ENCODE results near the gene LY6G5C. TPM values are rescaled to one million over a fixed set of nuclear protein-coding genes. Genes with fewer than 3 reads are reported as not detected.
A peak's percentile ranks its signal among the peaks of the same experiment; 100 is the strongest.

Gene LY6G5C
- total and polyA plus RNA-seq, 9 of the 15 experiments (the other 6 are each of a cell fraction or from before 2014, with no cell fraction given), result 0.10 to 0.67 (median 0.46) TPM; not detected in 4

DNA sequence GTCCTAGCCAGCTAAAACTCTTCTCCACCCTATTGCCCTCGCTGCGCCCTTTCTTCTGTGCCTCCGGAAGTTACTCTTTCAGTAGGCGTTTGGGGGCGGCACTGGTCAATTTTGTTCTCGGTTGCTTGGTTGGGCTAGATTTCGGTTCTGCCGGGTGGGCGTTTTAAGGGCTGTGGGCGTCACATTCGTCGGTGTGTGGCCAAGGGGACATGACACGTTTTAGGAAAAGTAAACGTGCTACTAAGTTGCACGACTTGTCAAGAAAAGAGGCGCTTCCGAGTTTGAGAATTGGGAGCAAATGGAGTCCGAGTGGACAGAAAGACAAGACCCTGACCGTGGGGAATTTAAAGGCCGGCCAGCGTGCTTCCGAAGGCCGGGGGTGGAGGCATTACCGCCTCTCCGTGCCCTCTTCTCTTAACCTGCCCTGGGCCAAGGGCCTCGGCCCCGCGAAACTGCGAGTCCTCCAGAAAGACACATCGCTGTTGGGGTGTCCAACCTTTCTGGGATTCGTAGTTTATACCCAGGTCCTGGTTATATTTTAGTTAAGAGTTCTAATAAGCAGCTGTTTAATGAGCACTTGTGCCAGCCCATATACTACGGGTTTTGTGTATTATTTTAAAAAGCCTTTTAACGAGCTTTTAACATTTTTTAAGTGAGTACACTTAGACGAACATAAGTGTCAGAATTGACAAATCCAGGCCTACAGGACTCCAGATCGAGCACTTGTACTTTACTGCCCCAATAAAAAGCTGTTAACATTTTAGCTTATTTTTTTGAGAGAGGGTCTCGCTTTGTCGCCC, 27.7 kb downstream of the LY6G5C start (continued):
- TF ChIP-seq ZNF41 (CRISPR knock-in tag; conservative IDR thresholded peaks at IDR 0.05) (no peak), ETV1 (tag; conservative IDR thresholded peaks at IDR 0.05; ENCODE audit: low read depth) (peak; percentile 100), RBFOX2 (IDR thresholded peaks at IDR 0.05; ENCODE audit: low read depth, low read length) (peak; percentile 83), EHMT2 (IDR thresholded peaks at IDR 0.05) (peak; percentile 77), HCFC1 (IDR thresholded peaks at IDR 0.05; ENCODE audit: low read depth, low read length) (no peak)
- TF ChIP-seq, protein P1, sequence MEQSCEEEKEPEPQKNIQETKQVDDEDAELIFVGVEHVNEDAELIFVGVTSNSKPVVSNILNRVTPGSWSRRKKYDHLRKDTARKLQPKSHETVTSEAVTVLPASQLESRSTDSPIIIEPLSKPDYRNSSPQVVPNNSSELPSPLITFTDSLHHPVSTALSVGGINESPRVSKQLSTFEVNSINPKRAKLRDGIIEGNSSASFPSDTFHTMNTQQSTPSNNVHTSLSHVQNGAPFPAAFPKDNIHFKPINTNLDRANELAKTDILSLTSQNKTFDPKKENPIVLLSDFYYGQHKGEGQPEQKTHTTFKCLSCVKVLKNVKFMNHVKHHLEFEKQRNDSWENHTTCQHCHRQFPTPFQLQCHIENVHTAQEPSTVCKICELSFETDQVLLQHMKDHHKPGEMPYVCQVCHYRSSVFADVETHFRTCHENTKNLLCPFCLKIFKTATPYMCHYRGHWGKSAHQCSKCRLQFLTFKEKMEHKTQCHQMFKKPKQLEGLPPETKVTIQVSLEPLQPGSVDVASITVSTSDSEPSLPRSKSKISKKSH (CRISPR knock-in tag; IDR thresholded peaks at IDR 0.05), result no peak
- TF ChIP-seq, protein P2, sequence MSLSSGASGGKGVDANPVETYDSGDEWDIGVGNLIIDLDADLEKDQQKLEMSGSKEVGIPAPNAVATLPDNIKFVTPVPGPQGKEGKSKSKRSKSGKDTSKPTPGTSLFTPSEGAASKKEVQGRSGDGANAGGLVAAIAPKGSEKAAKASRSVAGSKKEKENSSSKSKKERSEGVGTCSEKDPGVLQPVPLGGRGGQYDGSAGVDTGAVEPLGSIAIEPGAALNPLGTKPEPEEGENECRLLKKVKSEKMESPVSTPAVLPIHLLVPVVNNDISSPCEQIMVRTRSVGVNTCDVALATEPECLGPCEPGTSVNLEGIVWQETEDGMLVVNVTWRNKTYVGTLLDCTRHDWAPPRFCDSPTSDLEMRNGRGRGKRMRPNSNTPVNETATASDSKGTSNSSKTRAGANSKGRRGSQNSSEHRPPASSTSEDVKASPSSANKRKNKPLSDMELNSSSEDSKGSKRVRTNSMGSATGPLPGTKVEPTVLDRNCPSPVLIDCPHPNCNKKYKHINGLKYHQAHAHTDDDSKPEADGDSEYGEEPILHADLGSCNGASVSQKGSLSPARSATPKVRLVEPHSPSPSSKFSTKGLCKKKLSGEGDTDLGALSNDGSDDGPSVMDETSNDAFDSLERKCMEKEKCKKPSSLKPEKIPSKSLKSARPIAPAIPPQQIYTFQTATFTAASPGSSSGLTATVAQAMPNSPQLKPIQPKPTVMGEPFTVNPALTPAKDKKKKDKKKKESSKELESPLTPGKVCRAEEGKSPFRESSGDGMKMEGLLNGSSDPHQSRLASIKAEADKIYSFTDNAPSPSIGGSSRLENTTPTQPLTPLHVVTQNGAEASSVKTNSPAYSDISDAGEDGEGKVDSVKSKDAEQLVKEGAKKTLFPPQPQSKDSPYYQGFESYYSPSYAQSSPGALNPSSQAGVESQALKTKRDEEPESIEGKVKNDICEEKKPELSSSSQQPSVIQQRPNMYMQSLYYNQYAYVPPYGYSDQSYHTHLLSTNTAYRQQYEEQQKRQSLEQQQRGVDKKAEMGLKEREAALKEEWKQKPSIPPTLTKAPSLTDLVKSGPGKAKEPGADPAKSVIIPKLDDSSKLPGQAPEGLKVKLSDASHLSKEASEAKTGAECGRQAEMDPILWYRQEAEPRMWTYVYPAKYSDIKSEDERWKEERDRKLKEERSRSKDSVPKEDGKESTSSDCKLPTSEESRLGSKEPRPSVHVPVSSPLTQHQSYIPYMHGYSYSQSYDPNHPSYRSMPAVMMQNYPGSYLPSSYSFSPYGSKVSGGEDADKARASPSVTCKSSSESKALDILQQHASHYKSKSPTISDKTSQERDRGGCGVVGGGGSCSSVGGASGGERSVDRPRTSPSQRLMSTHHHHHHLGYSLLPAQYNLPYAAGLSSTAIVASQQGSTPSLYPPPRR (CRISPR knock-in tag; IDR thresholded peaks at IDR 0.05; ENCODE audit: borderline replicate concordance), result peak; percentile 79; the same call in 1 of the 2 replicates
- TF ChIP-seq, protein P3, sequence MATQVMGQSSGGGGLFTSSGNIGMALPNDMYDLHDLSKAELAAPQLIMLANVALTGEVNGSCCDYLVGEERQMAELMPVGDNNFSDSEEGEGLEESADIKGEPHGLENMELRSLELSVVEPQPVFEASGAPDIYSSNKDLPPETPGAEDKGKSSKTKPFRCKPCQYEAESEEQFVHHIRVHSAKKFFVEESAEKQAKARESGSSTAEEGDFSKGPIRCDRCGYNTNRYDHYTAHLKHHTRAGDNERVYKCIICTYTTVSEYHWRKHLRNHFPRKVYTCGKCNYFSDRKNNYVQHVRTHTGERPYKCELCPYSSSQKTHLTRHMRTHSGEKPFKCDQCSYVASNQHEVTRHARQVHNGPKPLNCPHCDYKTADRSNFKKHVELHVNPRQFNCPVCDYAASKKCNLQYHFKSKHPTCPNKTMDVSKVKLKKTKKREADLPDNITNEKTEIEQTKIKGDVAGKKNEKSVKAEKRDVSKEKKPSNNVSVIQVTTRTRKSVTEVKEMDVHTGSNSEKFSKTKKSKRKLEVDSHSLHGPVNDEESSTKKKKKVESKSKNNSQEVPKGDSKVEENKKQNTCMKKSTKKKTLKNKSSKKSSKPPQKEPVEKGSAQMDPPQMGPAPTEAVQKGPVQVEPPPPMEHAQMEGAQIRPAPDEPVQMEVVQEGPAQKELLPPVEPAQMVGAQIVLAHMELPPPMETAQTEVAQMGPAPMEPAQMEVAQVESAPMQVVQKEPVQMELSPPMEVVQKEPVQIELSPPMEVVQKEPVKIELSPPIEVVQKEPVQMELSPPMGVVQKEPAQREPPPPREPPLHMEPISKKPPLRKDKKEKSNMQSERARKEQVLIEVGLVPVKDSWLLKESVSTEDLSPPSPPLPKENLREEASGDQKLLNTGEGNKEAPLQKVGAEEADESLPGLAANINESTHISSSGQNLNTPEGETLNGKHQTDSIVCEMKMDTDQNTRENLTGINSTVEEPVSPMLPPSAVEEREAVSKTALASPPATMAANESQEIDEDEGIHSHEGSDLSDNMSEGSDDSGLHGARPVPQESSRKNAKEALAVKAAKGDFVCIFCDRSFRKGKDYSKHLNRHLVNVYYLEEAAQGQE (IDR thresholded peaks at IDR 0.05; ENCODE audit: borderline replicate concordance), result peak; percentile 51; the same call in 1 of the 2 replicates
- TF ChIP-seq, protein P3 (CRISPR knock-in tag; IDR thresholded peaks at IDR 0.05; ENCODE audit: low read depth), result no peak
